GM19035 (cell line): ENCODE measurements around the gene UTP4.

Source experiments
- ATAC-seq: cut with Tn5 transposase; IDR thresholded peaks from one replicate; pipeline ENCODE4 v1.9.1; 2021; ENCODE audit not compliant: unreplicated experiment

UTP4 gene

GRCh38 chr16:69169607-69170352 is 37.3 kb downstream of the UTP4 start:
- ATAC-seq: no peak

GRCh38 chr16:69171325-69172084 is 39.1 kb downstream of the UTP4 start:
- no peak for ATAC-seq

- ATAC-seq: no peak
Measured at GRCh38 chr16:69176033-69176800, 43.8 kb downstream of the UTP4 start.

- no peak for ATAC-seq
Measured at GRCh38 chr16:69179328-69180010, 47.0 kb downstream of the UTP4 start.

- no peak for ATAC-seq
Measured at GRCh38 chr16:69180011-69180338, 47.5 kb downstream of the UTP4 start.

- no peak for ATAC-seq
Measured at GRCh38 chr16:69182730-69183416, 50.4 kb downstream of the UTP4 start.

GRCh38 chr16:69186642-69187445 is 54.4 kb downstream of the UTP4 start, which contains the start of gene SNTB2:
SNTB2 (plus strand) TSS chr16:69187164; CDS start chr16:69187167, 3 bp downstream.
- ATAC-seq: peak; percentile 78

GRCh38 chr16:69187446-69188235 is 55.2 kb downstream of the UTP4 start:
- ATAC-seq: peak; percentile 28

GRCh38 chr16:69188236-69188549 is 55.7 kb downstream of the UTP4 start:
- ATAC-seq: no peak

GRCh38 chr16:69188716-69189115 is 56.3 kb downstream of the UTP4 start:
- no peak for ATAC-seq

GRCh38 chr16:69190046-69190588 is 57.7 kb downstream of the UTP4 start:
- no peak for ATAC-seq

GRCh38 chr16:69190598-69190997 is 58.1 kb downstream of the UTP4 start:
- ATAC-seq: no peak

GRCh38 chr16:69191136-69191535 is 58.7 kb downstream of the UTP4 start:
- no peak for ATAC-seq

GRCh38 chr16:69193855-69194254 is 61.4 kb downstream of the UTP4 start:
- no peak for ATAC-seq

- no peak for ATAC-seq
Measured at GRCh38 chr16:69194488-69194887, 62.0 kb downstream of the UTP4 start.

GRCh38 chr16:69195369-69196029 is 63.0 kb downstream of the UTP4 start:
- ATAC-seq: no peak

- ATAC-seq: no peak
Measured at GRCh38 chr16:69197573-69197972, 65.1 kb downstream of the UTP4 start.

- ATAC-seq: no peak
Measured at GRCh38 chr16:69199382-69199781, 66.9 kb downstream of the UTP4 start.
